ENCODE measurements around the gene LYL1.

The LYL1 gene

GRCh38 chr19:13090511-13091231, 12.0 kb downstream of the LYL1 start:
- peak overlapping the region; percentile 90 to 94 for H3K27ac ChIP-seq
- peaks cover 4 to 52% (median 19%) of the 10 kb centered on the region in 3 donors for H3K36me3 ChIP-seq
- TF ChIP-seq CTCF (IDR thresholded peaks at IDR 0.05): no peak
- H3K9me3 ChIP-seq: no peaks in the 10 kb centered on the region
- no peak overlapping the region for H3K4me3 ChIP-seq
- DNase-seq: no peak
- H3K4me1 ChIP-seq: peaks cover 11 to 90% (median 69%) of the 10 kb centered on the region in 4 donors
- intact Hi-C loops (cut with DNase I; ENCODE audit: low total_unique reads): no loop called here
- no peaks in the 10 kb centered on the region for H3K27me3 ChIP-seq

- intact Hi-C loops (cut with DNase I; ENCODE audit: low total_unique reads): no loop called here
- Histone ChIP-seq H3K4me1 (peaks cover 14 to 93% (median 74%) of the 10 kb centered on the region in 4 donors), H3K4me3 (no peak overlapping the region), H3K9me3 (no peaks in the 10 kb centered on the region), H3K27me3 (no peaks in the 10 kb centered on the region), H3K27ac (peak overlapping the region; percentile 90 to 94), H3K36me3 (peaks cover 4 to 46% (median 13%) of the 10 kb centered on the region in 3 donors)
- TF ChIP-seq CTCF (IDR thresholded peaks at IDR 0.05): no peak
- DNase-seq: no peak
Observed at GRCh38 chr19:13089857-13090507, 12.7 kb downstream of the LYL1 start.

- H3K4me3 ChIP-seq: no peak overlapping the region
- no peaks in the 10 kb centered on the region for H3K9me3 ChIP-seq
- peaks cover 4 to 41% (median 10%) of the 10 kb centered on the region in 3 donors for H3K36me3 ChIP-seq
- peak overlapping the region; percentile 90 to 94 for H3K27ac ChIP-seq
- intact Hi-C loops (cut with DNase I; ENCODE audit: low total_unique reads): no loop called here
- H3K4me1 ChIP-seq: peaks cover 14 to 93% (median 71%) of the 10 kb centered on the region in 4 donors
- no peak for DNase-seq
- no peaks in the 10 kb centered on the region for H3K27me3 ChIP-seq
- peak; percentile 31 to 32 for TF ChIP-seq CTCF (IDR thresholded peaks at IDR 0.05)
Observed at GRCh38 chr19:13089139-13089856, 13.4 kb downstream of the LYL1 start.

- Histone ChIP-seq H3K27ac (peak overlapping the region; percentile 90 to 94), H3K36me3 (peaks cover 10 to 50% (median 11%) of the 10 kb centered on the region in 3 donors), H3K4me1 (peaks cover 14 to 85% (median 62%) of the 10 kb centered on the region in 4 donors), H3K9me3 (no peaks in the 10 kb centered on the region), H3K4me3 (peak overlapping the region in 1 of 2 donors; percentile 13), H3K27me3 (no peaks in the 10 kb centered on the region)
- no peak for DNase-seq
- intact Hi-C loops (cut with DNase I; ENCODE audit: low total_unique reads): no loop called here
- TF ChIP-seq CTCF (IDR thresholded peaks at IDR 0.05): no peak
Observed at GRCh38 chr19:13087795-13088537, 14.7 kb downstream of the LYL1 start.

GRCh38 chr19:13087295-13087694, 15.4 kb downstream of the LYL1 start:
- no peaks in the 10 kb centered on the region for H3K9me3 ChIP-seq
- no peak overlapping the region for H3K4me3 ChIP-seq
- peaks cover 10 to 57% (median 11%) of the 10 kb centered on the region in 3 donors for H3K36me3 ChIP-seq
- H3K4me1 ChIP-seq: peaks cover 14 to 85% (median 62%) of the 10 kb centered on the region in 4 donors
- intact Hi-C loops (cut with DNase I; ENCODE audit: low total_unique reads): no loop called here
- H3K27ac ChIP-seq: peak overlapping the region; percentile 90 to 94
- no peak for DNase-seq
- TF ChIP-seq CTCF (IDR thresholded peaks at IDR 0.05): no peak
- no peaks in the 10 kb centered on the region for H3K27me3 ChIP-seq

All from tibial artery (tissue), 4 donors.